Activated T-cell treated with anti-CD3 and anti-CD28 coated beads, Interleukin-2, amount 50 U/mL, for 72 hours (primary cell): ENCODE results near the gene NOL3. TPM values are rescaled to one million over a fixed set of nuclear protein-coding genes. Genes with fewer than 3 reads are reported as not detected.

Experiments used
- ATAC-seq, 2 donors: fragments of 150-1000 bp; cut with Tn5 transposase; replicated peaks in 1 of 2; 2 replicates each; pipeline ENCODE4 v1.10.0; 2021; ENCODE audit warnings: moderate library complexity in 2 of 2, mild to moderate bottlenecking in 1 of 2
- DNase-seq, 2 donors: peaks; one replicate each; pipeline ENCODE4 v3.0.0; 2021 to 2022; ENCODE audit warnings: mixed read lengths in 1 of 2
- H3K27ac Mint-ChIP-seq: one replicate; pipeline ENCODE4 v1.8.0; 2022; ENCODE audit warnings: mild to moderate bottlenecking, moderate library complexity, mixed read lengths
- H3K27me3 Mint-ChIP-seq: one replicate; pipeline ENCODE4 v1.8.0; 2022; ENCODE audit warnings: low read depth, mixed read lengths
- H3K36me3 Mint-ChIP-seq, 2 donors: one replicate each; pipeline ENCODE4 v1.8.0; 2022; ENCODE audit warnings: mixed read lengths in 2 of 2, mild to moderate bottlenecking in 1 of 2; ENCODE audit not compliant: insufficient read depth in 2 of 2
- H3K4me1 Mint-ChIP-seq: one replicate; pipeline ENCODE4 v1.8.0; 2022; ENCODE audit warnings: low read depth, mixed read lengths
- H3K4me3 Mint-ChIP-seq, 2 donors: one replicate each; pipeline ENCODE4 v1.8.0; 2022; ENCODE audit warnings: mild to moderate bottlenecking in 2 of 2, mixed read lengths in 2 of 2, moderate library complexity in 2 of 2
- H3K9me3 Mint-ChIP-seq, 2 donors: one replicate each; pipeline ENCODE4 v1.8.0; 2022; ENCODE audit warnings: mixed read lengths in 2 of 2
- total RNA-seq, 2 donors: library from RNA; stranded (reverse); gene quantifications; one replicate each; pipeline ENCODE4 v1.2.3, GENCODE V29; 2022

The NOL3 gene
- total RNA-seq, 2 donors from 2014 or later: 21.6 to 30.6 TPM

GRCh38 chr16:67215706-67216105 lies 45.4 kb downstream of the NOL3 start:
- H3K9me3 Mint-ChIP-seq: no peaks in the 10 kb centered on the region
- no peaks in the 10 kb centered on the region for H3K36me3 Mint-ChIP-seq
- no peaks in the 10 kb centered on the region for H3K27me3 Mint-ChIP-seq
- ATAC-seq (no peak), DNase-seq (no peak)
- no peak overlapping the region for H3K27ac Mint-ChIP-seq
- H3K4me3 Mint-ChIP-seq: no peak overlapping the region
- no peaks in the 10 kb centered on the region for H3K4me1 Mint-ChIP-seq

DNA sequence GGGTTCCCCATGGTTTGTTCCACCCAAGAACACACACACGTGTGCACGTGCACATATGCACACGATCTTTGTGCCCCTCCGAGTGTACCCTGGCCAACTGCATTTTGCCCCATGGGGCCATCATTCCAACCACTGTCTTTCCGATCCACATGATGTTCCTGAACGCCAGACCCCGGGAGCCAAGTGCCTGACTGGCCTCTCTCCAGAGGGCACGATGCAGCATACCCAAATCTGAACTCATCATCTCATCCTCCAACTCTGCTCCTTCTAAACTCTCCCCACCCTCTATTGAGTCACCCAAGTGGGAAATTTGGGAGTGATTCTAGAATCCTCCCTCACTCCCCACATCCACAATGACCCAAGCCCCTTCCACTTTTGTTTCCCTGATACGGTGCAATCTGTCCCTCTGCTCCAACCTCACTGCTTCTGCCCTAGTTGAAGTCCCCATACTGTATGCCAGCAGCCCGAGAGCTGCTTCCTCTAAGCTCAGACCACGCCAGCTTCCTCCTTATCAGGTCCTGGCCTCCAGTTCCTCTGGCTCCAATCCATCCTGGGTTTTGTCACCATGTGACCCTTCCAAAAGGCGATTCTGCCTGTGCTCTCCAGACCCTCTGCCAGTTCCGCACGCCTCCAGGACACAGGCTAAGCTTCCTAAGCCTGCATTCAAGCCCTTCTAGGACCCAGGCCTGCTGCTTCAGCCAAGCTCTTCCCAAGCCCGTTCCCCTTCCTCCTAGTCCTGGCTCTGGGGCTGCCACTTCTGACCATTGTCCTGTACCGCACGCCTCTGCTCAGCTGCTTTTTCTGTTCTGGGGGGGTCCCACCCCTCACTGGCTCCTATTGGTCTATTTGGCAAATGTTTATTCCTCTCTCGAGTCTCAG lies 46.5 kb downstream of the NOL3 start:
- no peaks in the 10 kb centered on the region for H3K9me3 Mint-ChIP-seq
- ATAC-seq: no peak
- no peaks in the 10 kb centered on the region for H3K27me3 Mint-ChIP-seq
- H3K27ac Mint-ChIP-seq: no peak overlapping the region
- H3K36me3 Mint-ChIP-seq: peaks cover 0 to 2% of the 10 kb centered on the region in 2 donors
- no peak overlapping the region for H3K4me3 Mint-ChIP-seq
- no peak for DNase-seq
- H3K4me1 Mint-ChIP-seq: no peaks in the 10 kb centered on the region

GRCh38 chr16:67223992-67224391 lies 53.7 kb downstream of the NOL3 start:
- H3K4me1 Mint-ChIP-seq: peaks cover 46% of the 10 kb centered on the region
- ATAC-seq (no peak), DNase-seq (no peak)
- peaks cover 2 to 5% of the 10 kb centered on the region in 2 donors for H3K36me3 Mint-ChIP-seq
- H3K27ac Mint-ChIP-seq: peak overlapping the region; percentile 20
- no peaks in the 10 kb centered on the region for H3K9me3 Mint-ChIP-seq
- no peak overlapping the region for H3K4me3 Mint-ChIP-seq
- no peaks in the 10 kb centered on the region for H3K27me3 Mint-ChIP-seq

Other genes starting within 250 kb of the NOL3 start
- 1 to 10 TPM; 1.6 to 3.1 TPM for gene RRAD, start 245.0 kb upstream of the NOL3 start, total RNA-seq
- gene CIAO2B, start 236.1 kb upstream of the NOL3 start, total RNA-seq: 100 to 1,000 TPM; 145 to 167 TPM
- 10 to 100 TPM; 28.7 to 33.3 TPM for gene CES2, start 235.0 kb upstream of the NOL3 start, total RNA-seq
- 10 to 100 TPM in 1 of 2 donors, 1 to 10 TPM in 1; 6.9 to 11.5 TPM for gene CES3, start 209.3 kb upstream of the NOL3 start, total RNA-seq
- 10 to 100 TPM; 24.4 to 38.8 TPM for gene CES4A, start 181.9 kb upstream of the NOL3 start, total RNA-seq
- gene CBFB, start 141.4 kb upstream of the NOL3 start, total RNA-seq: 100 to 1,000 TPM; 106 to 133 TPM
- gene PHAF1, start 60.6 kb upstream of the NOL3 start, total RNA-seq: 10 to 100 TPM; 14.8 to 18.2 TPM
- gene B3GNT9, start 19.5 kb upstream of the NOL3 start, total RNA-seq: 1 to 10 TPM; 5.7 to 7.5 TPM
- 10 to 100 TPM; 38.1 to 50.7 TPM for gene TRADD, start 10.6 kb upstream of the NOL3 start, total RNA-seq
- gene FBXL8, start 10.6 kb upstream of the NOL3 start, total RNA-seq: 10 to 100 TPM; 32.1 to 37.1 TPM
- gene HSF4, start 5.8 kb upstream of the NOL3 start, total RNA-seq: 10 to 100 TPM; 63.4 to 87.7 TPM
- 10 to 100 TPM; 31.9 to 34.3 TPM for gene MATCAP1, start 13.4 kb downstream of the NOL3 start, total RNA-seq
- not detected for gene EXOC3L1, start 19.6 kb downstream of the NOL3 start, total RNA-seq
- gene E2F4, start 21.6 kb downstream of the NOL3 start, total RNA-seq: 10 to 100 TPM; 82.8 to 91.7 TPM
- 1 to 10 TPM; 3.0 to 3.1 TPM for gene ELMO3, start 28.6 kb downstream of the NOL3 start, total RNA-seq
- 10 to 100 TPM; 29.8 to 31.0 TPM for gene TMEM208, start 56.6 kb downstream of the NOL3 start, total RNA-seq
- gene FHOD1, start 76.9 kb downstream of the NOL3 start, total RNA-seq: 100 to 1,000 TPM; 106 to 114 TPM
- 1 to 10 TPM; 7.6 to 7.9 TPM for gene SLC9A5, start 78.4 kb downstream of the NOL3 start, total RNA-seq
- 10 to 100 TPM; 30.4 to 46.9 TPM for gene PLEKHG4, start 109.0 kb downstream of the NOL3 start, total RNA-seq
- gene KCTD19, start 156.2 kb downstream of the NOL3 start, total RNA-seq: 1 to 10 TPM; 7.9 to 8.5 TPM
- 1 to 10 TPM; 3.1 to 4.4 TPM for gene LRRC36, start 156.3 kb downstream of the NOL3 start, total RNA-seq
- gene TPPP3, start 223.0 kb downstream of the NOL3 start, total RNA-seq: under 1 TPM in 1 of 2 donors, not detected in 1; 0.16 TPM
- 1 to 10 TPM; 1.9 to 2.1 TPM for gene ZDHHC1, start 245.9 kb downstream of the NOL3 start, total RNA-seq